Amniotic epithelial cell (primary cell): ENCODE results near the gene EML2.
"Not testable (repeated sequence)": the region's sequence is repeated elsewhere in the genome, so short reads cannot be mapped to it uniquely, and the experiment has no call there.

Source experiments
- DNase-seq: peaks from one replicate; pipeline ENCODE4 v3.0.0-alpha.2; 2010; ENCODE audit warnings: low read depth

Gene EML2

GRCh38 chr19:45653634-45654033 lies 14.4 kb upstream of the EML2 start:
- DNase-seq, result peak; percentile 80

DNA sequence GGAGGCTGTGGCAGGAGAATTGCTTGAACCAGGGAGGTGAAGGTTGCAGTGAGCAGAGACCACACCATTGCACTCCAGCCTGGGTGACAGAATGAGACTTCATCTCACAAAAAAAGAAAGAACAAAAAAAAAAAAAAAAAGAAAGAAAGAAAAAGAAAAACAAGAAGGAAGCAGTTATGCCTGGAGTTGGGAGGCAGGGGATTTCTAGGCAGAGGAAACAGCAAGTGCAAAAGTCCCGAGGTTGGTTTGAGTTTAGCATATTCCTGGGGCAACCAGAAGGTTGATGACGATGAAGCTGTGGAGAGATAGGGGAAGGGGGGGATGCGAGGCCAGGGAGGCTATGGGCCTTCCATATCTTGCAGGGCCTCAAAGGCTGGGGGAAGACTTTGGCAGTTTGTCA lies 11.5 kb upstream of the EML2 start:
- DNase-seq, result no peak

GRCh38 chr19:45646345-45646698 lies 7.1 kb upstream of the EML2 start:
- DNase-seq, result no peak

- peak; percentile 99 for DNase-seq
These were observed 6.6 kb upstream of the EML2 start for GRCh38 chr19:45645631-45646344.

- DNase-seq, result no peak
These were observed 6.0 kb upstream of the EML2 start for GRCh38 chr19:45645068-45645630.

- DNase-seq, result peak; percentile 35
These were observed 5.0 kb upstream of the EML2 start for GRCh38 chr19:45643927-45644771.

DNA sequence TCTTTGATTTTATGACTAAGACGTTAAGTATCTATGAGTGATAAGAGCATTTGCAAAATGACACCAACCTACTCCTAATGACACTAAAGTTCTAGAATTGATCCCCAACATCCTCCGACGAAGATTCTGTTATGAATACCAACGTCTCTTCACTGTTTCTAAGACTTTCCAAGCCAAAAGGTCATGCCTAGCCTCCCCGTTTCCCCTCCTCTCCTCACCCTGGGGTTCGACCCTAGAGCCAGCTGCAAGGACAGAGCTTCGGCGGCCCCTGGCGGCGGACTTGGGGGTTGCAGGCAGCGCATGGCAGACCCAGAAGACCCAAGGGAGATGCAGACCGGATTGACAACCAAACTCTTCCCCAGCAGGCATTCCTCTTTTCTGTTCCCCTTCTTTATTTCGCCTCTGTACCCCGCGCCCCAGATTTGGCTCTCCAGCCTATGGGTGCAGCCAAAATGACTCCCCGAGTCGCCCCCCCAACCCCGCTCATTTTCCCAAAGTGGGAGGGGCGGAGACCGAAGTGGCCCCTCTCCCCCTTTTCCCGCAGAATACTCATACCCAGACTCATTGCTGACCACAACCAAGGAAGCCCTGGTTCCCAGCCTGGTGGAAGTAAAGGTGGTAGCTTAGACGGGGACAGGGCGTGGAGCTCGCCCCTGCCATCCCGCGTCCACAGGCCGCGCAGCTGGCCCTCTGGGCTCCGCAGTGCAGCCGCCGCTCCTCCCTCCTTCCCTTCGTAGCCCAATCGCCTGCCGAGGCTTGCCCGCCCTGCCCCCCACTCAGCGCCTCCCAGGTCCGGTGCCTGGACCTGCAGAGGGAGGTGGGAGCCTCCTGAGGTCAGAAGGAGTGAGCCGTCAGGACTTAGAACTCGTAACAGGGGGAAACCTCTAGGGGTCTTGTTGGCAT lies 4.1 kb upstream of the EML2 start:
- DNase-seq, result peak; percentile 67

DNA sequence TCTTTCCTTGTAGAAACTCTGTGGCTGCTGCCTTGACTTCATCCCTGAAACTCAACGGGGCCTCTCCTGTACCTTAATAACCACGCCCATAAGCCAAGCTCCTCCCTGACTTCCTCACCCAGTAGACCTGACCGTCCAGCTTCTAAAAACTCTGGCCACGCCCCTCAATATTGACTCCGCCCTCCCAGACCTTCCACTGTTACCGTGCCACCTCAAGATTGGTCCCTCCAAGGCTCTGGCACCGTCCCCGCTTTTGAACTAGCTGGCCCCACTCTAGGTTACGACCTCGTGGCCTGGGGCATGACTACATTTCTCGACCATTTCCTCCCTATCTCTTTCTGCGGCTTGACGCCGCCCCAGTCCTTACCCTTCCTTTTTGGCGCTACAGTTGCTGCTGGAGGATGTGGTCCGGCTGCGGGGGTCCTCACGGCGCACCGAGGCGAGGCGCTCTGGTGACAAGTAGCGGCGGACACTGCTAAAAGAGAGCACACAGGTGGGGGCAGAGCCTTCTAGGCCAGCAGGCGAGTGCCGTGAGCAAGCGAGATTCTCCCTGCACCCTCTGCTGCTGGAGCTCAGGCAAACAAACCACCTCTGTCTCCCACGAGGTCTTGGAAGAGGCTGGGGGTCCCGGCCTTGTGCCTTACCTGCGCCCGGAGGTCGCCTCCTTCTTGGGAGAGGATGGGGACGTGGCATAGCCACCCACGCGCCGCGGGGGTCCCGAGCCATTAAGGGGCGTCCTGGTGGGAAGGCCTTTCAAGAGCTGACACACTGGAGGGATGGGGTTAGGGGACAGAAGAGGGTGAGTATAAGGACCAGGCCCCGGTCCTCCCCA lies 2.3 kb upstream of the EML2 start:
- DNase-seq, result peak; percentile 62

GRCh38 chr19:45640849-45641273 lies 1.7 kb upstream of the EML2 start:
- DNase-seq, result no peak

GRCh38 chr19:45637890-45638667 lies 1.1 kb downstream of the EML2 start:
- DNase-seq, result peak; percentile 70

GRCh38 chr19:45636902-45637301 lies 2.3 kb downstream of the EML2 start:
- DNase-seq, result no peak

DNA sequence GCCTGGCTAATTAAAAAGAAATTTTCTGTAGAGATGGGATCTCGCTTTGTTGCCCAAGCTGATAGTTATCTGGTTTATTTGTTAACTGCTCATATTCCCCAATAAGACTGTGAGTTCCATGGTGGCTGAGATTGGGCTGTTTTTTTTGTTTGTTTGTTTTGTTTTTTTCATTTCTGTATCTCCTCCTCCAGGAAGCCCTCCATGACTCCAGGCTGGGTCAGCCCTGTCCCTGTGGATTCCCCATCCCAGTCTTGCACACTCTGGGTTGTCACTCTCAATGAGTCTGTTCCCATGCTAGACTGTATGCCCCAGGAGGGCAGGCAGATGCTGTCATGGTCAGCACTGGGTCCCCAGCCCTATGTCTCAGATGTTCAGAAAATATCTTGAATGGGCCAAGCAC lies 2.9 kb downstream of the EML2 start:
- no peak for DNase-seq

- DNase-seq, result peak; percentile 84
These were observed 6.6 kb downstream of the EML2 start for GRCh38 chr19:45632468-45633196.

- peak; percentile 82 for DNase-seq
These were observed 8.7 kb downstream of the EML2 start for GRCh38 chr19:45630463-45630862.

DNA sequence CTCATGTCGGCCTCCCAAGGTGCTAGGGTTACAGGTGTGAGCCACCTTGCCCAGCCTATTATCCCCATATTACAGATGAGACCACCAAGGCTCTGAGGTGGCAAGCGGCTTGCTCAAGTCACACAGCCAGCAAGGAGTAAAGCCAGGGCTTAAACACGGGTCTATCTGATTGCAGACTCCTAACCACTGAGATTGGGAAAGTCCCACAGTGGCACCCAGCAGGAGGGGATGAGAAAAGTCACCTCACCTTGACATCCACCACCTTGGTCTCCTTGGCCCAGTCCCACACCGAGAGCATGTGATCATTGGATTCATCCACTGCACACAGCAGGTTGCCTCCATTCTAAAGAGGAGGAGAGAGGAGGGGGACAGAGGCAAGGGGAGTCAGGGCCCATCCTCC lies 9.5 kb downstream of the EML2 start:
- DNase-seq, result no peak

GRCh38 chr19:45628219-45628618 lies 11.0 kb downstream of the EML2 start:
- DNase-seq, result not testable (repeated sequence)

DNA sequence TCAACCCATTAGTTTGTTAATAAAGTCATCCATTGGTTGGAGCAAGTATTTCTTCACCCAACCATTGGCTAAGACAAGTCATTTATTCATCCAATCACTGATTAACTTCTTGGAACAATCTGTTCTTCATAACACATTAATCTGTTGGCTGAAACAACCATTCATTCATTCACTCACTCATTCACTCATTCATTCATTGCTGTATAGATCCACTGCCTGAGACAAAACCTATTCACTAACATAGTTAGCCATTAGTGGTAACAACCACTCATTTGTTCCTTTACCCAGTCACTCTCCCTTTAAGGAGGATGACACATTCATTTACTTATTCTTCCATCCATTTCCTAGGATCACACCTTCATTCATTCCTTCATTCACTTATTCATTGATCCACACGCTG lies 15.2 kb downstream of the EML2 start:
- no peak for DNase-seq

DNA sequence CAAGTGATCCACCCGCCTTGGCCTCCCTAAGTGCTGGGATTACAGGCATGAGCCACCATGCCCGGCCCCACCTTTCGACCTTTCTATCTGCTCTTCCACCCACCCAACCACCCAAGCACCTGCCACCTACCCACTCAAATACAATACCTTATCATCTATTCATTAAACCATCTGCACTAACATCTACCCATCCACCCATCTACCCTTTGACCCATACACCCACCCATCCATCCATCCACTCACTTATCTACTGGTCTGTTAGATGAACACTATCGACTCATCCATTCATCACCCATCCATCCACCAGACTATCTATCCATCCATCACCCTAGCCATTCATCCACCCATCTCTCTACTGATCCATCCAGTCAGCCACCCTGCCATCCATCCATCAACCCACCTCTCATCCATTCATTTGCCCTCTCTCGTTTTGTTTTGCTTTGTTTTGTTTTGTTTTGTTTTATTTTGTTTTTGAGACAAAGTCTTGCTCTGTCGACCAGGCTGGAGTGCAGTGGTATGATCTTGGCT lies 17.2 kb downstream of the EML2 start:
- DNase-seq, result no peak

DNA sequence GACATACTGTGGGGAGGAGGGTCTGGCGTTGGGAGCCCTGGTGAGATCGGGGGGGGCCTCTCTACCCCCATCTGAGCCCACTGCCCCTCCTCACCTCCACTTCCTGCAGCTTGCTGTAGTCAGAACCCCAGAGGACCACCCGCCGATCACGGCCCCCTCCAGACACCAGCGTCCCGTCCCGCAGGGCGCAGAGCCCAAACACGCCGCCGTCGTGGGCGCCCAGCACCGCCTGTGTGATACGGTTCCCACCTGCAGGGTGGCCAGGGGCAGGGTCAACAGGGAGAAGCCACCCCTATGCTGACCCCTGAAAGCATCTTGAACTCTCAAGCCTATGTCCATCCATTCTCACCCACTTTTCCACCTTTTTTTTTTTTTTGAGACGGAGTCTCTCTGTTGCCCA lies 17.8 kb downstream of the EML2 start:
- no peak for DNase-seq

- DNase-seq, result no peak
These were observed 22.5 kb downstream of the EML2 start for GRCh38 chr19:45616704-45617017.
